GM18519 (cell line): ENCODE measurements around the gene PPM1A.

ENCODE experiments used
- ATAC-seq: cut with Tn5 transposase; IDR thresholded peaks from one replicate; pipeline ENCODE4 v1.9.1; 2021; ENCODE audit warnings: mild to moderate bottlenecking, moderate library complexity; ENCODE audit not compliant: unreplicated experiment, low FRiP score

The PPM1A gene

DNA sequence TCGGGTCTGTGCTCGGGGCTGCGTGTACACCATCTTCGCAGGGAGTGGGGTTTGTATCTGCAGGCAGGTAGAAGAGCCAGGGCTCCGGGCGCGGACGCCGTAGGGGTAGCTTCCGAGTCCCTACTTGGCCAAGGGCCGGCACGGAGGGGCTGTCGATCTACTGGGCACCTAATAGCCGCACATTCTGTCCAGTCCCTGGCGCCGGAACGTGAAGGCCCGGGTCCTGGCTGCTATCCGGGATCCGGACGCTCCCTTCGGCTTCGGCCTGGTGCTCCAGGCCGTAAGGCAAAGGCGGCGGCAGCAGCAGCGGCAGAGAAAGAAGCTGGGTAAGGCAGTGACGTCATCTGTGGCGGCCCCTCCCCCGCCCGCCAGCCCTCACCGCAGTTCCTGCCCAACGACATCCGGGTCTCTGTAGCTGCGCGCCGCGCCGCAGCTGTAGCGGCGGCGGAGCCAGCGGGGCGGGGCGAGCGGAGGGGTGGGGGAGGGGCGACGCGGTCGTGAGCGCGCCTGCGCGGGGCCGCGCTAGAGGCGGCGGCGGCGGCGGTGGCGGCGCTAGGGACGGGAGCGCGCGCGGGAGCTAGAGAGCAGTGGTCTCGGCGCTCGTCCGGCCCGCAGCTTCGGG lies at the start of gene PPM1A:
PPM1A (plus strand) TSS at position 525 of the 622 bp plus-strand sequence. CDS start 33,483 bp downstream, outside the sequence.
- peak; percentile 67 for ATAC-seq

DNA sequence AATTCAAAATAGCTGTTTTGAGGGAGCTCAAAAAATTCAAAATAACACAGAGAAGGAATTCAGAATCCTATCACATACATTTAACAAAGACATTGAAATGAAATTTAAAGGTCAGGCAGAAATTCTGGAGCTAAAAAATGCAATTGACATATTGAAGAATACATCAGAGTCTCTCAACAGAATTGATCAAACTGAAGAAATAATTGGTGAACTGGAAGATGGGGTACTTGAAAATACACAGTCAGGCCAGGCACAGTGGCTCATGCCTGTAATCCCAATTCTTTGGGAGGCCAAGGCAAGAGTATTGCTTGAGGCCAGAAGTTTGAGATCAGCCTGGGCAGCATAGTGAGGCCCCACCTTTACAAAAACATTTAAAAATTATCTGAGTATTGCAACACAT lies 49.7 kb upstream of the PPM1A start:
- ATAC-seq = no peak

DNA sequence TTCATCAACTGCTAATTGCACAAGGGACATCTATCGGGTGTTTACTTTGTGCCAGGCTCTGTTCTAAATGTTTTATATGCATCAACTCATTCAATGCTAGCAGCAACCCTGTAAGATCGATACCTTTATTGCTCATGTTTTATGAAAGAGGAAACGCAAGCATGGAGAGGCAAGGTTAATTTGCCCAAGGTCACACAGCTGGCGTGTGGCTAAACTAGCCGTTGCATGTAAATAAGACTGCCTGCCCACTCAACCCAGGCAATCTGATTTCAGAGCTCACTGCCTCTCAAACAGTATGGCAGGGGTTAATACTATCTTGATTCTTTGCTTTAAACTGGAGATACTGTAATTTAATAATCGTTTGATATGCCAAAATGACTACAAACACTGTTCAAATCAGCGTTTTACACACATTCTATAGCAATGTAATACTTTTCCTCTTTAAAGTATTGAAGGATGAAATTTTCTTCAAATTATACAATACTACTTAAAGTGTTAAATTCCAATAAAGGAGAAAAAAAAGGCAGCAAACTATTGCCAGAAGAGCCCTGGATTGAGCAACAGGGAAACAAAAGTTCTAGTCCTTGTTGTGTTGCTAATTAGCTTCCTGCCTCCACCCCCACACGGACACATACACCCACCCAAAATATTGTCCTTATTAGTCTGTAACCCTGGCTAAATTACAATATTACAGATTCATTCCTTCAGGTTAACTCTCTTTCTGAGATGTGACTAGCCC lies 44.7 kb upstream of the PPM1A start:
- ATAC-seq = peak; percentile 72

DNA sequence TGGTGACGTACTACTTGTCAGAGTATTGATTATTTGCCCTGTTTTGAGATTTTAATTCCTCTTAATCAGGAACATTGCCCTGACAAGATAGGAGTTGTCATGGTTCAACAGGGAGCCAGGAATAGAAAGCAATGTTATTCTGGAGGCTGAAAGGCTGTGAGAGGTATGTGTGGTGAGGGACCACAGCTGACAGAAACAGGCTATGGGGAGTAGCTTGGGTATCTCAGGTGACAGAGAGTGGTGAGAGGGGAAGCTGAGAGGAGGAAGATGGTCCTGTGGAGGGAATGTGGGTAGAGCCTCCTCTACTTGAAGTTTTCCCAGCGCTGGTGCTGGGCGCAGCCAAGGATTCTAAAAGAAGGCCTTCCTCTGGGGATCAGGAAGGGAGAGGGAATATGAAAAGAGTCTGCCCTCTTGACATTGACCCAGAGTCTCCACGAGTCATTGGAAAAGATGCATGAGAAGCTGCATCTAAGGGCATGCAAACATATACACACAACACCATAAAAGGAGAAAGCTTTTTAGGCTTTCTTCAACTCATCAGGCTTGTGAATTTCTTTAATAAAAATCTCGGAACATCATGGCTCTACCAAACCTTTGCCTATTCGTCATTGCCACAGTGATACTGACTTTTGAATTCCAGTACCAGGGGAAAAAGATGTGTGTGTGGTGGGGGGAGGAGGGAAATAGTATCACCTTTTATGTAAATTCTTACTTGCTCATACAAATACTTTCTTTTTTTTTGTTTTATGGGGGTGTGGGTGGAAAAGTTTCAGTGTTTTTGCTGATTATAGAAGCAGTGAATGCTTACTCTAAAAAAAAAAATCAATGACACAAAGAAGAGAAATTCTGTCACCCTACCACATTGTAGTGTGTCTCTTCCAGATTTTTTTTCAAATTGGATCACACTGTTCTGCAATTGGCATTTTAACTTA lies 43.9 kb upstream of the PPM1A start:
- ATAC-seq = peak; percentile 35

DNA sequence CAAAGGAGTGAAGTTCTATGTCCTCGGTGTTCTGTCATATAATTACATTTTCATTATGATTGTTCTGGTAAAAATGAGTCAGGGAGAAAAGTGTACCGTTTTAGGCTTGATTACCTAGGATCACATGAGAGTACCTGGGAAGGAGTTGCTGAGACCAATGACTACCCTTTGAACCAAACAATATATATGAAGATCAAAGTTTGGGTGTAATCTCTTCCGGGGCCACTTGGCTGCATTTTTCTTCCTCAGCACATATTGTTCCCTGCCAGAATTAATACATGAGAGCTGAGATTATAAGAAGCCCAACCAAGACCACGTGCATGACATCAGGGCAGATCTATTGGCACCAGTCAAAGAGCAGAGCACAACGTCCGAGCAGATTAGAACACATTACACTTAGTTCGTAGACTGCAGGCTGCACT lies 42.8 kb upstream of the PPM1A start:
- ATAC-seq = no peak

DNA sequence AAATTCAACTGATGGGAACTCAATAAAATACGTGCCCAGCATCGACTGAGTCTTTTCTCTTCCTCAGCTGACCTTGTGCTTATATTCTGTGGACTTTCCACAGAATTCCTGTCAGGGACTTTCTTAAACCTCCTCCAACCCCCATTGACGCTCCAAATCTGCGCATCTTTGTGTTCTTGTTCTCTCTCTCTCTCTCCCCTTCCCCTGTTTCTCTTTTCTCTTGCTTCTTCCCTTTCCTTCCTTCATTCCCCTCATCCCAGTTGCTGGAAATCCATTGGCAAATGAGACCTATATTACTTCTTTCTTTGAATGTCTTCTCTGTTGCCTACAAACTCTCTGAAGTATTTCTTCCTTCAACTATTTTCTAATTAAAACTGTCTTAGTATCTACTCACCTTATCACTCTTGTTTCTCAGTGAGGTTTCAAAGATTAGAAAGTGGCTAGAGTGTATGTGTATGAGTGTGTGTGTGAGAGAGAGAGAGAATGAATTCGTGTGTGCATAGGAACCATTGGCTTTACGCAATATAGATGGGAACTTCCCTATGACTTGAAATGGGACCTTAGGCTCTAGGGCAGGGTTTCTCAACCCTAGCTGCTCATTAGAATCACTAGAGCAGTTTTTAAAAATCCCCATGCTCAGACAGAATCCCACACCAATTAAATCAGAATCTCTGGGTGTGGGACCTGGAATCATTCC lies 42.0 kb upstream of the PPM1A start:
- peak; percentile 34 for ATAC-seq

DNA sequence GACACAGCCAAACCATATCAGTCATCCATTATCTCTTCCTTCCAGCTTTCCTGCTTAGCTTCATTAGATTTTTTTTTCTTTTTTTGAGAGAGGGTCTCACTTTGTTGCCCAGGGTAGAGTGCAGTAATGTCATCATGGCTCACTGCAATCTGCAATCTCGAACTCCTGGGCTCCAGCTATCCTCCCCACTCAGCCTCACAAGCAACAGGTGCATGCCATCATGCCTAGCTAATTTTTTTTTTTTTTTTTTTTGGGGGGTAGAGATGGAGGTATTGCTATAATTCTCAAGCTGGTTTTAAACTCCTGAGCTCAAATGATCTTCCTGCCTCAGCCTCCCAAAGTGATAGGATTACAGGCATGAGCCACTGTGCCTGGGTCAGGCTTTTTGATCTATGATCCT lies 38.3 kb upstream of the PPM1A start:
- no peak for ATAC-seq

DNA sequence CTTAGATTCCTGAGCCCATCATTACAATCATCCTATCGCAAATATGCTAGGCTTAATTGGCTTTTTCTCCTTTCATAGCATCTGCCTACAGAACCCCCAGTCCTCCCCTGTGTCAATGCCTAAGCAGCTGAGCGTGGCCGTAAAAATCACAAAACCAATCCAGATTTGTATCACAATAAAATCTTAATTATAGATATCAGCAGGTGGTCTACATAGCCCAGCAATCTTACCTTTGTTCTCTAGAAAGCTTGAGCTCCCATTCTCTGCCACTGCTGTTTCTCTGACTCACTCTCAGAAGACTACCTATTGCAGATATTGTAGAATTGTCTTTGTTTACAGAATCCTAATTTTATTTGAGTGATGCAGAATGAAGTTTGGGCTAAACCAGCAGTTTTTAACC lies 37.9 kb upstream of the PPM1A start:
- ATAC-seq = no peak

DNA sequence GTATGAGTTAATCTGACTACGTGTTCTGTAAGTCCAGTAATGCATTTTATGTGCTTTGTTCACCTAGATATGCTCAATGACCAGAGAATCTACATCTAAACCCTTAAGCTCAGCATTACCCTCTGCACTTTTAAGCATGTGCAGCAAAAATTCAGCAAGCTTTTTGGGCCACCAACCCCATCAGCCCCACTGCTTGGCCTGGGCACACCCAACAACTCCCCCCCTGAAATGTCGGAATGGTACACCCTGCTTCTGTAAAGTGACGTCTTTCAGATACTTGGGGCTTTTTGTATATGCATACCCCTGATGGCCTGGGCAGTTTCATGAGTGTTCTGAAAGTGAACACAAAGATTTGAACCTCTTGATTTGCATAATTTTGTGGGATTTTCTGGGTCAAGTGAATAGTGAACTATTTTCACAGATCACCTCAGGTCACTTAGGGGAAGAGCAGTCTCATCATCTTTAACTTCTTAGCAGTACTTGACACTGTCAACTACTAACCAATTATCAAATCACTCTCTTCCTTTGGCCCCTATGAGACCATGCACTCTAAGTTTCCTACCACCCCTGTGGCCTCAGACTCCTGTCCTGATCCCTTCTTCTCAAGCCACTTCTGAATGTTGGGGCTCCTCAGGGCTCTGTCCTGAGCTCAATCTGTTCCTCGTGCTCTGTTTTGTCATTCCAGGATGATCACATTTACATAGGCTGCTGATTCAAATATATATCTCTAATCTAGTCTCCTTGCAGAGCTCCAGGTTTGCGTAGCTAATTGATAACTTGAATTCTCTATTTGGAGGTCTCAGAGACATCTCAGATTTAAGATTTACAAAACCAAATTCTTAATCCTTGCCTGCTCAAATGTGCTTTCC lies 36.3 kb upstream of the PPM1A start:
- ATAC-seq = peak; percentile 86

DNA sequence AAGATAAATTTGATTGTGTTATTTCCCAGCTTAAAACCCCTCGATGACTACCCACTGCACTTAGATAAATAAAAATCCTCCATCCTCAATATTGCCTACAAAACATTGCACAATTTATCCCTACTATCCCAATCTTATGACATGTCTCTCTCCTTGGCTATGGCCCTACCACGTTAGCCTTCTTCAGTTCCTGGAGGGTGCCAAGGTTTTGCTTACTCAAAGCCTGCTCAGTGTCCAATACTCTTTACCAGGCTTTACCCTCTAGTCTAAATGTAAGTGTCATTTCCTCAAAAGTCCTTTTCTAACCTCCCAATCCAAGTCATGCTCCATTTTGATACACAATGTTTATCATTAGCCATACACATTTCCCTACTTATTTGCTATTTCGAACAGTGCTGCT lies 35.0 kb upstream of the PPM1A start:
- no peak for ATAC-seq

DNA sequence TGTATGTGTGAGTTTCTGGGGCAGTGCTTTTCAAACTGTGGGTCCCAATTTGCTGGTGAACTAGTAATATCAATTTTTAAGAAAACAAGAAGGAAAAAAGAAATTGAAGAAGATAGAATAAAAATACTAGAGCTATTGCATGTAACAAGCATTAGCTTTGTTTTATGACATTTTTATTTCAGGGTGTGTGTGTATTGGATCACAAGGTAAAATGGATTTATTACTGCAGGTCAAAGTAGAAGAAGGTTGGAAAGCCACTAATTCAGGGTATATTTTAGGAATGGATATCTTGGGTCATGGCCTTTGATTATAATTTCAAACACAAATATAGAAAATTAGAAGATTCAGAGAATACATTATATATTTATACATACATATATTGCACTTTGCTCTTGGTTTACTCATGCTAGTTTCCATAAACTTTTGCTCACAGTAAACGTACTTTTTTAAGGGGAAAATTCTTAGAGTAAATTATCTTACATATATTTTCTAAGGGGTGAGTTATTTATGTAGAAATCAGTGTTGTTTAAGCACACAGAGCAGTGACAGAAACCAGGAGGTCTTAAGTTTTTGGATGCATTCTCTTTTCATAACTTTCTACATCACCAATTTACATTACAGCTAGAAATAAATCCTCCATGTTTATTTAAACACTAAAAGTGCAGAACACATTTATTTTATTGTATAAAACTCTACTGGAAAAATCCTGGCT lies 34.5 kb upstream of the PPM1A start:
- no peak for ATAC-seq

DNA sequence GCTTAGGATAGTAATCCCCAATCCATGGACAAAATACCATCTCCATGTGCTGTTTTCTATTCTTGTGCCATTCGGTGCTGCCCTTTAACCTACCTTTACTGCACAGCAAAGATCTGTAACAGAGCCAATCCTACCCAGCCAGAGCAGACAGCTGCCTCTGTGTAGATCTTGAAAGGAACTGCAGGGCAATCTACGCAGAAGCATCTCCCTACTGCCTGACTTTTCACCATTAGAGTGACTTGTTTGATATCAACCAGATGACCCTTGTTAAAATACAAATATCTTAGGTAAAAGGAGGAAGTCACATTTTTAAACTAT lies 33.9 kb upstream of the PPM1A start:
- no peak for ATAC-seq

DNA sequence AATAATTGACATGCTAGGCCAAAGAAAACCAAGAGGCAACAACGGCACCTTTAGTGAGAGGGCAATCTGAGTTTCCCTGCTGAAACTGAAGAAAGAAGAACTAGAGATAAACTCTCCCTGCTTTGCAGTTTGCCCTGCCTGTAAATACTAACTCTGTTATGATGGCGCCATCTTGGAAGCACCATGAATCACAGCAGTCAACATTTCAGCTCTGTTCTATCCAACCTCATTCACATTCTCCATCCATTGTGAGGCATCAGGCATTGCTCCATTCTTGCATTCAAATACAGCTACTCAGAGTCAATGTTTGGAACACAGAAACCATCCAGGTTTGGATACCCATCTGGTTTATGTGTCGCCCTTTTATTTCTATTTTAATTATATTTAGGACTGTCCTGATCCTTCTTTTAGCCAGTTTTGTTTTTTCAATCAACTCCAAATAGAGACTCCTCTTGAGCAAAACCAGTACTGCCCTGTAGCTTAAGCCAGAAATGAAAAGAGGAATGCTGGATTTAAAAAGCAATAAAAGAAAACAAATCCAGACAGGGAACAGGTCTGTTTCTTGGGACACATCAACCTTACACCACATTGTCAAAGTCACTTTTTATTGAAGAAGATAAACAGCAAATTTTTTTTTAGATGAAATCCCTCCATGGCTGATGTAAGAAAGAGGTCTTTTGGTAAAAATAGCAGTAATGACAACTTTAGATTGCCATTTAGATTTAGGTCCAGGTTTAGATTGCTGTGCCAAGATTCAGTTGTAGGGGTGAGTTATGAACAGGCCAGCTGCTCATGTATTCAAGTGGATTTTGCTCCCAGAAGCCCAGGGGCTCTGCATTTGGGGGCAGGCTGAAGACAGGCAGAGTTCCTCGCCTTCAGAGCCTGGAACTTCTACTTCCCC lies 33.3 kb upstream of the PPM1A start:
- no peak for ATAC-seq

DNA sequence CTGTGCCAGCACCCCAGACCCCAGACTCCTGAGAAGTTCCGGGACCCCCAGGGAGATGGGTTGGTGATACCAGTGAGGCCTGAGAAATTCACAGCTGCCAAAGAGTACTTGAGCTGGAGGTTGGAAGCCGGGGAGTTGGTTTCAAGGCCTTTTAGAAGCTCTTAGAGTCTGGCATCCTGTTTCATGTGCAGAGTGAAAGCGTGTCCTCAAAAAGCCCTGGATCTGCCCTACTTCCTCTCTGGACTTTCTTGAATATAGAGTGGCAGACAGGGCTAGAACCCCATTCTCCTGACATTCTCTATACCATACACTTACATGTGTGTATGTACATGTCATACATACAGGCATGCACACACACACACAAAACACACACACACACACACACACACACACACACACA lies 31.3 kb upstream of the PPM1A start:
- ATAC-seq = no peak

DNA sequence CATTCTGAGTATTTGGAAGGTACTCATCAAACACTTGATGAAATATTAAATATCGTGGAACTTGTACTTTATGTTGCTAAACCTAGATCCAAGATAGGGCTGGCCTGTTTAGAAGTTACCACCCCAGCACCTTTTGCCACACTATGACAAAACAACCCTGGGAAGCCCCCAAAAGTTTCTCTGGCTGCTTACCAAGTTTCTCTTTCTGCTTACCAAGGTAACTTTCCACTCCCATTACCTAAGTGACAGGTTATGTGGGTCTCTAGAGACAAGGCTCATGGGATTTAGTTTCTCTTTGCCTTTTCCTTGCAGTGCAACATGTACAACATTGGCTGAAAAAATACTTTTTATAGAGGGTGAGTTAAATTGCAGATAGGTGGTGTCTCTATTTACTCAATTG lies 28.9 kb upstream of the PPM1A start:
- ATAC-seq = peak; percentile 45

DNA sequence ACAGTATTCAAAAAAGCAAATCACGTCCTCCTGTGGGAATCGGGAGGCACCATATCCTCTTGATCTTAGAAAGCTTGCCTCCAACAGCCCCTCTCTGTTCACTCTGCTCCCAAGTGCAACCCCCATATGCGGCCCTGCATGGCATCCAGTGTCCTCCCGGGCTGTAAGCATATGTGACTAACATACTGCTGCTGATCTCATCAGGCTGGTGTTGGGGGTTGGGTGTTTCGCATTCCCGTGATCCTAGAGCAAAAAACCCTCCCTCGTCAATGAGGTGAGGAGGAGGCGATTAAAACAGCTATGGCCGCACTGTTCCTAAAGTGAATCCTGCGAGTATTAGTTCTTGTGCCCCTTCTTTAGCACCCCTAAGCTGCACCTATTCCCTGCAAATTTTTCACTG lies 28.1 kb upstream of the PPM1A start:
- no peak for ATAC-seq

DNA sequence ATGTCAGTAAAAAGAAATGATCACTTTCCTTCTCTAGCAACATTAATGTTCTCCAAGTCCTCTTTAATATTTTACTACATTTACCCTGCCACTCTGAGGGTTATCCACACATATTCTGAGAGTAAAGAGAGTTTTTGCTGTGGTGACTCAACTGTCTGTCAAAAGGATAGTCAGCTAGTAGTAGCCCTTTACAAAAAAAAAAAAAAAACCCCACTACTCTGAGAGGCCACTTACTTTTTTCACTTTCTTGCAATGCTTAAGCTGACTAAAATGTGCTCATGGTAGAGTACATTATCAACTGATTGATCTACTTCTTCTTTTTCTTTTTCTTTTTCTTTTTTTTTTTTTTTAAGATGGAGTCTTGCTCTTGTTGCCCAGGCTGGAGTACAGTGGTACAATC lies 27.6 kb upstream of the PPM1A start:
- no peak for ATAC-seq

DNA sequence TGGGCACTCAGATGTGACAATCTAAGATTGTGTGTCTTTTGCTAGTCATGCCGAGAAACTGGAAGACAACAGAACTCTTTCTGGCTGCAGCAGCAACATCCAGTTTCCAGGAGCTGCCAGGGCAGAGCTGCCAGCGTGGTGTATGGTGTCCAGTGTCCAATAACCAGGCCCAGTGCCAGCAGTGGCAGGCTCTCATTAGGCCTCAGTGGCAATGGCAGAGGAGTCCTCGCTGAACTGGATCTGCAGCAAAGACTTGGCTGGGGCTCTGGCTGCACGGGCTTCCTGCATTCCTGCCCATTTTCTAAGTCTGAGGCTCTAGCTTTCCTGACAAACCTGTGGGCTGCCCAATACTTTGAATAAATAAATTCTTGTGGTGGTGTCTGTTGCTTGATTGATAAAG lies 26.2 kb upstream of the PPM1A start:
- no peak for ATAC-seq
